Ovary (tissue), 3 donors: ENCODE measurements around the gene GAGE13.
"Not testable (repeated sequence)": the region's sequence is repeated elsewhere in the genome, so short reads cannot be mapped to it uniquely, and the experiment has no call there.

Experiments
- CTCF ChIP-seq, 3 donors: fragments of 450-650 bp in 2 of 3; fragments of 200-600 bp in 1 of 3; IDR thresholded peaks; one replicate each; pipeline versions ENCODE4 v1.5.1 to v1.8.0; 2016 to 2022; ENCODE audit warnings: antibody characterized with exemption in 3 of 3, mild to moderate bottlenecking in 1 of 3
- EP300 ChIP-seq: sonication (generic); formaldehyde crosslinking; IDR thresholded peaks from one replicate; pipeline ENCODE4 v1.6.1; 2017; ENCODE audit warnings: antibody characterized with exemption
- donor health status: DM: no; HTN: no; CAD: no.

- TF ChIP-seq CTCF (IDR thresholded peaks at IDR 0.05); EP300: not testable (repeated sequence)
Measured at GRCh38 chrX:49322266-49322665, 9.1 kb upstream of the GAGE13 start.
